IPS-15b (cell line): ENCODE results near the gene DAPK2.
"Not testable (repeated sequence)": the region's sequence is repeated elsewhere in the genome, so short reads cannot be mapped to it uniquely, and the experiment has no call there.

ENCODE experiments used
- H3K27me3 ChIP-seq: one replicate; pipeline ENCODE4 v1.6.1; 2013; ENCODE audit warnings: low read length; ENCODE audit not compliant: control insufficient read depth, insufficient read depth
- H3K36me3 ChIP-seq: one replicate; pipeline ENCODE4 v1.6.1; 2013; ENCODE audit warnings: low read length; ENCODE audit not compliant: control insufficient read depth, insufficient read depth
- H3K4me1 ChIP-seq: one replicate; pipeline ENCODE4 v1.6.1; 2013; ENCODE audit warnings: mild to moderate bottlenecking, low read length; ENCODE audit not compliant: control insufficient read depth, insufficient read depth
- H3K4me3 ChIP-seq: one replicate; pipeline ENCODE4 v1.5.1; 2013; ENCODE audit warnings: low read depth, low read length
- H3K9ac ChIP-seq: one replicate; pipeline ENCODE4 v1.6.1; 2013; ENCODE audit warnings: low read depth, mild to moderate bottlenecking, low read length
- H3K9me3 ChIP-seq: one replicate; pipeline ENCODE4 v1.6.1; 2013; ENCODE audit warnings: mild to moderate bottlenecking, low read length; ENCODE audit not compliant: control insufficient read depth, insufficient read depth

Gene DAPK2

DNA sequence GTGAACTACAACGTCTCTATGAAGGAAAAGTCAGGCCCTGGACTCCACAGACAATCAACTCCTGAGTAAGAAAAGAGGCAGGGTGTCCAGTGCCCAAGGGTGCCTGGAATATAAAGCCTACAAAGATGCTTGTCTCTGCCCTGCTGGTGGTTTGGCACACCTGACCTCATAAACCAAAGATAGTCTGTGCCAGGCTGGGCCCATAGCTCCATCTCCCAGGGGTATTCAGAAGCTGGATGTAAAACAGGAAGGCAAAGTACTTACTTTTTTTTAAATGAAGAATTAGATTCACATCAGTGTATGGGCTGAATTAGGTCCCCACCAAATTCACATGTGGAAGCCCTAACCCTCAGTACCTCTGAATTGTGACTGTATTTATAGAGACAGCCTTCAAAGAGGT, 146.0 kb downstream of the DAPK2 start:
- Histone ChIP-seq H3K9me3 (no peaks in the 10 kb centered on the region), H3K4me1 (peaks cover 9% of the 10 kb centered on the region), H3K27me3 (no peaks in the 10 kb centered on the region), H3K36me3 (no peaks in the 10 kb centered on the region), H3K4me3 (no peak overlapping the region), H3K9ac (no peak overlapping the region)

DNA sequence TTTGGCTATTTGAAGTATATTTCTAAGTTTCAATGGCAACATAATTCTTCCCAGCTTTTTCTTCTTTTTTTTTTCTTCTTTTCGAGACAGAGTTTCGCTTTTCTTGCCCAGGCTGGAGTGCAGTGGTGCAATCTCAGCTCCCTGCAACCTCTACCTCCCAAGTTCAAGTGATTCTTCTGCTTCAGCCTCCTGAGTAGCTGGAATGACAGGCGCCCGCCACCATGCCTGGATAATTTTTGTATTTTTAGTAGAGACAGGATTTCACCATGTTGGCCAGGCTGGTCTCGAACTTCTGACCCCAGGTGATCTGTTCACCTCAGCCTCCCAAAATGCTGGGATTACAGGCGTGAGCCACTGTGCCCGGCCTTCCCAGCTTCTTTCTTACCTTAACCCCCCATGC, 146.7 kb downstream of the DAPK2 start:
- H3K4me3 ChIP-seq, H3K4me1 ChIP-seq, H3K9me3 ChIP-seq, H3K36me3 ChIP-seq, H3K27me3 ChIP-seq, H3K9ac ChIP-seq: not testable (repeated sequence)

DNA sequence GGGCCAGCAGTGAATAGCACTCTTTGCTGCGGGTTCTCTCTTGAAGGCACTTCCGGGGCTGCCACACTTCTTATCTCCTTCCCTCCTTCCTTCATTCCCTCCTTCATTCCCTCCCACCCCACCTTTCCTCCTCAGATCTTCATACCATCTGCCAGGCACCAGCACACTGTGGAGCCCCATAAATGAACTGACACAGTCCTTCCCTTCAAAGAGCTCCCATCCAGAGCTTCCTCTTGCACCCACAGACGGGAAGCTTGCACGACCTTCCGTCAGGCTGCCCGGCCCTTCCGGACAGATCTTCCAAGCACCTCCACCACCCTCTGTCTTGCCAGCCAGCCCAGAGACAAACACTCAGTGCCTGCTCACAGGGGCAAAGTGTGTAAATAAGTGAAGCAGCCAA, 147.1 kb downstream of the DAPK2 start:
- Histone ChIP-seq H3K9me3 (no peaks in the 10 kb centered on the region), H3K36me3 (no peaks in the 10 kb centered on the region), H3K9ac (no peak overlapping the region), H3K4me3 (no peak overlapping the region), H3K27me3 (no peaks in the 10 kb centered on the region), H3K4me1 (peaks cover 5% of the 10 kb centered on the region)

DNA sequence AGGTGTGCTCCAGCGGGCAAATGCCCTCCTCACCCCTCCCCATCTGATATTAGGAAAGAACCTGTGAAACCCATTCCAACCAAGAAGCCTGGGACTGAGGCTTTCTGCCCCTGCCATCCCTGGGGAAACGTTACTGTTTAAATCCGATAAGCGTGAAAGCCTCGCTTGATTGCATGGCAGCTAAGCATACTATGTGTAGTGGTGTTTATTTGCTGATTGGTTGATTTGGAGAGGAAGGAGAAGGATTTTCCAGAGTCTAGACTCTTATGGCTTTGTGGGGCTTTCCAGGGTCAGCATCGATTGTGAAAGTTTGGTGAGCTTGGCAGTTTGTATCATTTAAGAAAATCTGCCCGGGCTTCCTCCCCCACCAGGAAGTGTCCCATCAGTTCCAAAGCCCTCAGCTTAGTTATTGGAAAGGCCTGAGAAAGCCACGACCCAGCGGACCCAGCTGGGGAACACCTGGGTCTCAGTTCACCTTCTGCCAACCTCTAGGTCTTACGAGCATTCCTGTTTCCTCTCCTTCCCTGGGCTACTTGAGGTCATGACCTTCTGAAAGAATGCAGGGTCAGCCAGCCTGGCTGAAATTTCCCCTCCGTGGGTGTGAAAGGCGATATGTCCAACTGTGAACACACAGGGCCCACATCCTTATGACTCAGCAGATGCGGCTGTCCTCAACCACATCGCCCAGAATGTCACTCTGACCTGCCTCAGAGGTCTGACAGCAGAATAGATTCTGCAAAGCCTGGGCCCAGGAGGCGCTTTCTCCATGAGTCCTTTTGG, 149.8 kb downstream of the DAPK2 start:
- H3K9ac ChIP-seq: no peak overlapping the region
- no peaks in the 10 kb centered on the region for H3K9me3 ChIP-seq
- no peaks in the 10 kb centered on the region for H3K27me3 ChIP-seq
- peaks cover 1% of the 10 kb centered on the region for H3K4me1 ChIP-seq
- no peak overlapping the region for H3K4me3 ChIP-seq
- no peaks in the 10 kb centered on the region for H3K36me3 ChIP-seq

DNA sequence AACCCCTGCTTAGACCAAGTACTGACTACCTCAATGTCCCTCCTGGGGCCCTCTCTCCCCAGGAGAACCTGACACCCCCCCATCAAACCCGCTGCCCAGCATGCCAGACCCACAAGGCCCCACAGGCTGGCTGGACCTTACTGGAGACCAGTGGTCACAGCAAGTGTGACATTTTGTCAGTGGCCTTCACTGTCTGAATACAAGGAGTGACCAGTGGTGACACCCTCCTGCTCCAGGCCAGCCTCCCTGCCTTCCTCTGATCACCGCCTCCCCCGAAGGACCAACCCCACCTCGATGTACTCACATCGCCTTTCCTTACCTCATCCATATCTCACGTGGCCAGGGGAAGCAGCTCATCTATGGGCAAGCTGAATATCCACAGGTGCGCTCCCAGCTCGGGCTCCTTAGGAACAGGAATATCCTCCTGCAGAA, 150.5 kb downstream of the DAPK2 start:
- Histone ChIP-seq H3K4me1 (no peaks in the 10 kb centered on the region), H3K4me3 (no peak overlapping the region), H3K27me3 (no peaks in the 10 kb centered on the region), H3K36me3 (no peaks in the 10 kb centered on the region), H3K9me3 (no peaks in the 10 kb centered on the region), H3K9ac (no peak overlapping the region)

DNA sequence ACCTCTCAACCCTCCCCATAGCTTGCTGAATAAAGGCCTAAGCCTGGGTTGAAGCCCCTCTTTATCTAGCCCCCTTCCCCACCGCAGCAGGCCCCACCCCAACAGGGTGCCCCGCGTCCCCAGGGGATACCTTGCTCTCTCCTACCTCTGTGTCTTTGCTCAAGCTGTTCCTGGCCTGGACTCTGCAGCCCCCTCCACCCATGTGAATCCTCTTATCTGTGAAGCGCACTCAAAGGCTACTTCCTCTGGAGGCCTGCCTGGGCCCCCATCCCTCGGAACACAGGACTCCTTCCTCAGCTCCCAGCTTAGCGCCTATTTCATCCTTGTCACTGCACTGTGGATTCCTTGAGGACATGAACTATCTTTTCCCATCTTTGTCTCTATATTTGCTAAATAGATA, 151.1 kb downstream of the DAPK2 start:
- H3K27me3 ChIP-seq: no peaks in the 10 kb centered on the region
- H3K9ac ChIP-seq: no peak overlapping the region
- no peaks in the 10 kb centered on the region for H3K4me1 ChIP-seq
- H3K36me3 ChIP-seq: no peaks in the 10 kb centered on the region
- H3K9me3 ChIP-seq: no peaks in the 10 kb centered on the region
- no peak overlapping the region for H3K4me3 ChIP-seq

DNA sequence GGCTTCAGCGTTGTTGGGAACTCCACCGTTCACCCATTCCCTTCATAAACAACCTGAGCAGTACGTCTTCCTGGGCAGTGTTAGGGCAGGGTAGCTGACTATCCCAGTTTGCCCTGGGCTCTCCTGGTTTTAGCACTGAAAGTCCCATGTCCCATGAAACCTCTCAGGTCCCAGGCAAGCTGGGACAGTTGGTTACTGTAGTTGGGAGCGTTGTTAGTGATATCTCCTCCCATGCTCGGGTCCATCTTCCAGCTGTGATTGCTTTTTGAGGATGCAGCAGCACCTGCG, 151.7 kb downstream of the DAPK2 start:
- Histone ChIP-seq H3K36me3 (no peaks in the 10 kb centered on the region), H3K4me3 (no peak overlapping the region), H3K4me1 (no peaks in the 10 kb centered on the region), H3K9me3 (no peaks in the 10 kb centered on the region), H3K9ac (no peak overlapping the region), H3K27me3 (no peaks in the 10 kb centered on the region)

DNA sequence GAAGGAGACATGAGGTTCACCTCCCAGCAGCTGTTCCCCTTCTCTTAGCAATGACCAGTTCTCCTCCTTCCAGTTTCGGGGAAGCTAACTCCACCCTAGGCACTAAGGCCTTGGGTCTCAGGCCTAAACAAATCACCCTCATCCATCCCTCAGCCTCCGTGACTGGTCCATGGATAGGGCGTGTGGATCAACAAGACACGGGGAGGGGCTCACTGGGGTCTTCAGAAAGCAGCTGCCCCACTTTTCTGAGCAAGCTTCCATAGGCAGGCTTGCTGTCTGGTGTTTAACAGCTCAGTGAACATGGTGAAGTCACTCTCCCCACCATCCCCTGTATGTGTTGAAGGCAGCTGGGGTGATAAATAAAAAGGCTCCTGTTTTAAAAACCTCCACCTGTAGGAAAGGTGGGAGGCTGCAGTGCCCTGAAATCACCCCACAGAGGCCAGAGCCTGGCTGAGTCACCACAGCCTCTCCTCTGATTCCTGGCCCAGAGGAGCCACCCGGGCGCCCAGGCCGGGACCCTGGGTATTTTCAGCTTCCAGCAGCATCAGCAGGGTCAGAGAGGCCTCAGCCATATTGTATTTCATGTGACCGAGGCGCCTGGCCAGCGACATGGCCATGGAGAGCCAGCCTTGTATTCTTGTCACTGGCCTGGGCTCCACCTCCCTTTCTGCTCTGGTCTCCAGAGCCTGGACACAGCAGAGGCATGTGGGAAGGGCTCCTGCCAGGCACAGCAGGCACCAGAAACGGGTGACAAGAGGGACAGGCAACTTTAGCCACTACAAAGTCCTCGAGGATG, 152.2 kb downstream of the DAPK2 start:
- H3K27me3 ChIP-seq: no peaks in the 10 kb centered on the region
- no peak overlapping the region for H3K4me3 ChIP-seq
- no peak overlapping the region for H3K9ac ChIP-seq
- H3K36me3 ChIP-seq: no peaks in the 10 kb centered on the region
- no peaks in the 10 kb centered on the region for H3K4me1 ChIP-seq
- no peaks in the 10 kb centered on the region for H3K9me3 ChIP-seq

DNA sequence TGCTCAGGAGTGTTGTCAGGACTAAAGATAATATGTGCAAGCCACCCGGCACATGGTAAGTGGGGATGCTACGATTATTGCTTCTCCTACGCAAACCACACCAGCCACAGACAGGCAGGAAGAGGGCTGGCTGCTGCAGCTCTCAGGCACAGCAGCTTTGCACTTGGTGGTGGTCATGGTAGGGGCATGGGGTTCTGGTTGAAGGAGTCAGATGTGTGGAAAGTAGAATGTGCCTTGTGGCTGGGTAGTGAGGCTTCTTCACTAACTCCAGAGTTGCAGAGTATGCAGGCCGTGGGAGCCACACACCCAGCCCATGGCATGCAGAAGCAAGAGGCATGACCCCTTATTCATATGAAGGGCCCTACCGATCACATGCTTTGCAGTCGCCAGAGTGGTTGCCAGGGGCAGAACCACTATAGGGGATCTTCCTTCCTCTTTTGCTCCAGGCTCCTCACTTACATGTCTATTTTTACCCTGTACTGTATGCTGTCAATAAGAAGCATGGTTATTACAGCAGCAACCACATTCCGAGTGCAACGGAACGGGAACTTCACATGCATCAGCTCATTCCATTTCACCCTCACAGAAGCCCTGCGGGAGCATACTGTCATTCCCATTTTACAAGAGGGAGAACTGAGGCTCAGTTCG, 153.4 kb downstream of the DAPK2 start:
- Histone ChIP-seq H3K27me3 (no peaks in the 10 kb centered on the region), H3K9ac (no peak overlapping the region), H3K4me1 (no peaks in the 10 kb centered on the region), H3K9me3 (no peaks in the 10 kb centered on the region), H3K36me3 (no peaks in the 10 kb centered on the region), H3K4me3 (no peak overlapping the region)

DNA sequence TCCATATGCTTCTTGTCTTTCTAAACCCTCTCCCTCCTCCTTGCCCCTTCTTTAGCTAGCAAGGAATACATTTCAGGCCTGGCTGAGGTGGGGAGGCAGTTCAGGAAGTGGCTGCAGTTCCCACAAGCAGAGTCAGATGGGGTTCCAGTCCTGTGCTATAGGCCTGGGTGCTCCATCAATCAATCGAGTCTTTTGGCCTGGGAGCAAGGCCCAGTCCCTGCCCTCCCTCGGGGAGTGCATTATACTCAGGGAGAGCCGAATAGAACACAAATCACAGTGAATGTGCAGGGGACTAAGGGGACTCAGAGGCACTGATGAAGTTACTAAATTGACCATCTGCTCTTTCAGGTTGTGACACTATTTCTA, 154.5 kb downstream of the DAPK2 start:
- H3K9ac ChIP-seq: no peak overlapping the region

DNA sequence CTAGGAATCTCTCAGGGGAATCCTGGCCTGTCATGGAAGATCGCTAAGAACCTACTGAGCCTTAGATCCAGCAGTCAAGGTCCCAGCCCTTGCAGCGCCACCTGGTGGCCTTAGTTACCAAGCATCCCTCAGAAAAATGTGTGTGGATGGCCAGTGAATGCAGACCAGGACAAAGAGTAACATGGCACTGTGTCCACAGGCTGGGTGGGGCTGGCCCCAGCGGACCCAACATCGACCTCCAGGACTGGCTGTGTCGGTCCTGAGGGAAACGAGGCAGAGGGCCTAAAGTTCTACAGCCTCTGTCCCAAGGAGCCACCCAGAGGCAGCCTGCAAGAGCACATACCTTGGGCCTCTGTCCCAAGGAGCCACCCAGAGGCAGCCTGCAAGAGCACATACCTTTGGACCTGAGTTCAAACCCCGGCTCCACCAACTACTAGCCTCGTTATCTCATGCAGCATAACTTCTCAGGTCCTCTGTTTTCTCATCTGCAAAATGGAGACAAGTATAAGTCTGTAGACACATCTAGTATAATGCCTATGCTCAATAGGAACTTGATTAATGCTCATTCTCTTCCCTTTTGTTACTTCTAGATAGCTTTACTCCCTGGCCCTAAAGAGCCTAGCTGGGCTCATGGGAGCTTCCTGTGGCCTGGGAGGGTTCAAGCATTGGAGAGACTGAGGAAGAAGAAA, 155.1 kb downstream of the DAPK2 start:
- Histone ChIP-seq H3K9me3 (no peaks in the 10 kb centered on the region), H3K27me3 (no peaks in the 10 kb centered on the region), H3K9ac (no peak overlapping the region), H3K4me1 (no peaks in the 10 kb centered on the region), H3K36me3 (no peaks in the 10 kb centered on the region), H3K4me3 (no peak overlapping the region)

More for the DNA sequence above, 154.5 kb downstream of the DAPK2 start:
- Histone ChIP-seq H3K36me3 (no peaks in the 10 kb centered on the region), H3K27me3 (no peaks in the 10 kb centered on the region), H3K4me3 (no peak overlapping the region), H3K4me1 (no peaks in the 10 kb centered on the region), H3K9me3 (no peaks in the 10 kb centered on the region)
